HUDEP-2 (cell line): ENCODE measurements around the gene GTF3C1.
"Not testable (repeated sequence)": the region's sequence is repeated elsewhere in the genome, so short reads cannot be mapped to it uniquely, and the experiment has no call there.

Source experiments
- DNase-seq, 76 experiments: peaks; one replicate each; lab custom pipeline; 2025; ENCODE audit not compliant: unreplicated experiment in 76 of 76; lab: John Stamatoyannopoulos, UW

The GTF3C1 gene

DNA sequence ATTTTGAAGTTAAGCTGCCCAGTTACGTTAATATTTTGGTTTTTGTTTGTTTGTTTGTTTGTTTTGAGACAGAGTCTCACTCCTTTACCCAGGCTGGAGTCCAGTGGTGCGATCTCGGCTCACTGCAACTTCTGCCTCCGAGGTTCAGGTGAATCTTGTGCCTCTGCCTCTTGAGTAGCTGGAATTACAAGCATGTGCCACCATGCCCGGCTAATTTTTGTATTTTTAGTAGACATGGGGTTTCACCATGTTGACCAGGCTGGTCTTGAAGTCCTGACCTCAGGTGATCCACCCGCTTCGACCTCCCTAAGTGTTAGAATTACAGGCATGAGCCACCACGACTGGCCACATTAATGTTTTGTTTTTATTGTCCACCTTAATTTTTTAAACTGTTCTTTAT, 21.3 kb upstream of the GTF3C1 start:
- not testable (repeated sequence) for DNase-seq

DNA sequence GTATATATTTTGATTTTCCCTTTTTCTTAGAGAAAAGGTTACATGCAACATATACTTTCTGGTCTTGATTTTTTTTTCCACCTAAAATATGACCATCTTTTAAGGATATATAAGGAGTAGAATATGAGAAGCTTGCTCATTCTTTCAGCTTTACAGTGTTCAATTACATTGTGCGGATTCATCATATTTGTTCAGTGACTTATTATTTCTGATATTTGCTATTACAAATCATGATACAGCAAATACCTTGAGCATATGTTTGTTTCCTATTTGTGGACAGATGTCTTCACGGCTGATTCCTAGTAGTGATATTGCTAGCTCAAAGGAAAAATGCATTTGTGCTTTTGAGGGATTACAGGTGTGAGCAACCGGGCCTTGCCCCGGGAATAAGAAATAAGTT, 18.4 kb upstream of the GTF3C1 start:
- DNase-seq = no peak

DNA sequence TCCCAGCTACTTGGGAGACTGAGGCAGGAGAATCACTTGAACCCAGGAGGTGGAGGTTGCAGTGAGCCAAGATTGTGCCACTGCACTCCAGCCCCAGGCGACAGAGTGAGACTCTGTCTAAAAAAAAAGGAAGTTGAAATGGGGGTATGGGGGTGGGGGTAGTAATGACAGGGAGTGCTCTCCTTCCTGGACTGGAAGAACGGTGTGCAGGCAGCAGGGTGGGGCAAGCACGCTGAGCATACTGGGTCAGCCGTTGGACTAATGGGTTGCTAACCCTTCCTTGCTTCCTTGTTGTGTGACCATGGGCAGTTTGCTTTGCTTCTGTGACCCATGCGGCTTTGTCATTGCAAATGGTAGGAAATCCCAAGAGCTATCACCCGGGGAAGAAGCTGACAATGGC, 16.7 kb upstream of the GTF3C1 start:
- peak in 1 of 76 experiments; percentile 2 for DNase-seq

GRCh38 chr16:27564224-27564623, 14.5 kb upstream of the GTF3C1 start:
- DNase-seq = no peak

DNA sequence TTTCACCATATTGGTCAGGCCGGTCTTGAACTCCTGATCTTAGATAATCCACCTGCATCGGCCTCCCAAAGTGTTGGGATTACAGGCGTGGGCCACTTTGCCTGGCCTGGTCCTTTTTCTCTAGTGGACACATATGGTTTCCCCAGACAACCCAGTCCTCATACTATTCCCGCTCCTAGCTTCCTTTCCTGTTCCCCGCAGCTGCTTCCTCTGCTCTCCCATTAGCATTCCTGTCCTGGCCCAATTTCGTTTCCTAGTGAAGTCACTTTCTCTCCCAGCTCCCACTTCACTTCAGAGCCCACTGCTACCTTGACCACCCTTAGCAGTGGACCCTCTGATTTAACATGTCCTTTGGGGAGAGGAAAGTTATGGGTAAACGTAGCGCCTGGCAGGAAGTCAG, 11.5 kb upstream of the GTF3C1 start:
- DNase-seq = no peak

- no peak for DNase-seq
Observed at GRCh38 chr16:27558932-27559331, 9.2 kb upstream of the GTF3C1 start.

DNA sequence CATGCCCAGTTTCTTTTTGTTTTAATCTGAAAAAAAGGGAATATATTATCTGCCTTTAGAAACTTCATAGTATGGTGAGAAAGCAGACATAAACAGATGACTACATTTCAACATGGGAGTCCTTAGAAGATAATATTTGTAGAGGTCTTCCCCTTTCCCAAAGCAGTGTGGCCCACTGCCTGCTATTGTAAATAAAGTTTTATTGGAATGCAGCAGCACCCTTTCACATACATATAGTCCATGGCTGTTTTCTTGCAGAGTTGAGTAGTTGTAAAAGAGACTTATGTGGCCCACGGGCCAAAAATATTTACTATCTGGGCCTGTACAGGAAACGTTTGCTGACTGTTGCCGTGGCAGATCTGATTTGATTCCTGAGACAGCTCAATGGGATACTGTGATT, 8.7 kb upstream of the GTF3C1 start:
- DNase-seq = no peak

DNA sequence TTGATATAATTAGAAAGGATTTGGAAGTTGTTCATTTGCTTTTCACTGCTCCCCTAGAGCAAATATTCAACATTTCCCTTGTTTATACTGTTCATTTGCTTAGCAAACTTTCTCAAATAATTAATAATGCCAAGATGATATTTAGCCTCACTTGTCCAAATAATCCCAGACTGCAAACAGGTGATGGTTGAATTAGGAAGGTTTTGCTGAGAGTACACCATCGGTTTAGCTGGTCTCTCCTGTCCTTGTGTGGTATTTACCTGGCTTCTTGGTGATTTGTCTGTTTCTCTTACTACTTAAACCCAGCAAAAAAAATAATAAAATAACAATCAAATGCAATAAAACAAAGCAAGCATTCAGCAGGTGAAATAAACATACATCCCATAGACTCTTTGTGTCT, 6.8 kb upstream of the GTF3C1 start:
- DNase-seq = no peak

- no peak for DNase-seq
Observed at GRCh38 chr16:27551036-27551435, 1.3 kb upstream of the GTF3C1 start.

DNA sequence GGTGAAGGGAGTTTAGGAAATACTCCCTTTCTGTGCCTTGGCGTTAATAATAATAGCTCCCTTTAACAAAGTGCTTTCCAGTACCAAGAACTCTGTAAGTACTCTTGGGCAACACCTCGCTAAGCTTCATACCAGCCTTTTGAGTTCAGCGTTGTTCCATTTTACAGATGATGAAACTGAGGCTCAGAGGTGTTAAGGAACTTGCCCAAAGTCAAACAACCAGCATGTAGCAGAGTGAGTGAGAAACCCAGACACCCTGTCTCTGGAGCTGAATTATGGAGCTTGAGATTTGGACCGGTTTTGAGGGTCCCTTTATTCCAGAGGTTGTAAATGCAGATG, 838 bp upstream of the GTF3C1 start:
- no peak for DNase-seq

- peak in 7 of 76 experiments; percentile 10 to 79 (median 25) for DNase-seq
Observed at GRCh38 chr16:27549464-27549745, 308 bp downstream of the GTF3C1 start.

DNA sequence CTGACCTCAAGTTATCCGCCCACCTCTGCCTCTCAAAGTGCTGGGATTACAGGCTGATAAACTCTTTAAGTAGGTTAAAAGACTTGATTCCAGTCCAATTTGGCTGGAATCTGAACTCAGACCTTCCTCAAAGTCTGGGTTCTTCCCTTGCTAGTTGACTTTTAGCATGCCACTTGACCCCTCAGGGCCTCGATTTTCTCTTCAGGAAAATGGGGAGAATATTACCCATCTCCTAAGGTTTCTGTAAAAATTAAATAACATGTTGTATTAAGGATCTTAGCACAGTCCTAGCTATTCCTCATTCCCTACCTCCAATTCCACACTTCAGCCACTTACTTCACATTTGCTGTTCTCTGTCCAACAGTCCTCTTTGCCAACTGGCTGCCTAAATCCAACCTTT, 1.9 kb downstream of the GTF3C1 start:
- no peak for DNase-seq

GRCh38 chr16:27547134-27547533, 2.6 kb downstream of the GTF3C1 start:
- DNase-seq = peak in 39 of 76 experiments; percentile 2 to 69 (median 20)

DNA sequence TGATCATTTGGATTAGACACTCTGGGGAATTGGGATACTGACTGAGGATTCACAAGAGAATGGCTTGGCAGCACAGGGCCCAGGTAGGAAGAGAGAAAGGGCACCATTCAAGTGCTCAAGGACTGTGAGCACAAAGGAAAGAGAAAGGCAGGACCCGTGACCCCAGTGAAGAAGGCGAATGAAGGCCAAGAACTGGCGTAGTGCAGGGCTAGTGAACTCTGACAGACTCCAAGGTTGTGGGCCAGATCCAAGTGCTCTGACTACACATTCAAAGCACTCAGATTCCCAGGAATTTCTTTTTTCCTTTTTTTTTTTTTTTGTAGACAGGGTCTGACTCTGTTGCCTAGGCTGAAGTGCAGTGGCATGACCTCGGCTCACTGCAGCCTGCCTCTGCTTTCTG, 5.0 kb downstream of the GTF3C1 start:
- no peak for DNase-seq

- no peak for DNase-seq
Observed at GRCh38 chr16:27543801-27544200, 5.9 kb downstream of the GTF3C1 start.

DNA sequence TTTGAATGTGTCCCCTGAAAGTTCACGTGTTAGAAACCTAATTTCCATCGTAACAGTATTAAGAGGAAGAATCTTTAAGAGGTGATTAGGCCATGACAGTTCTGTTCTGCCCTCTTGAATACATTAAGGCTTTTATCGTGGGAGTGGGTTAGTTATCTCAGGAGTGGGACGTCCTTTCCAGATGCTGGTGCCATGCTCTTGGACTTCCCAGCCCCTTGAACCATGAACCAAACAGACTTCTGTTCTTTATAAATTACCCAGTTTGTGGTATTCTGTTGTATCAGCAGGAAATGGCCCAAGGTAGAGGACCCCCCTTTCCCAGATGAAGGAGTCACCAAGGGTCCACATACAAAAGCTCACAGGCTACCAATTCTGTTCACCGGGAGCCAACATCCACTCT, 10.1 kb downstream of the GTF3C1 start:
- no peak for DNase-seq

- no peak for DNase-seq
Observed at GRCh38 chr16:27539120-27539519, 10.6 kb downstream of the GTF3C1 start.

DNA sequence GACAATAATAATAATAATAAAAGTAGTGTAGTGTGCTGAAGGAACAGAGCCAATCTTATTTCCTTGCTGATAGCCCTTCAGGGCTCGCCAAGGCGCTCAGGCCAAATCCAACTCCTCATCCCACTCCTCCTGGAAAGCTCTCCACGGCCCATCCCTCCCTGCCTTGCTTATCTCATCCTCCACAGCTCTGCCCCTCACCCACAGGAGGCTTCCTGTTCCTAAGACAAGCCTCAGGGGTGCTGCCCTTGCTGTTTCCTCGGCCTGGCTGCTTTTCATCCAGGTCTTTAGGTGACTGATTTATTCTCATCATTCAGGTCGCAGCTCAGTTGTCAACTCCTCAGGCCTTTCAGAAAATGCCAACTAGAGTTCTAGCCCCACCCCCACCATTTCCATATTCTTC, 11.2 kb downstream of the GTF3C1 start:
- no peak for DNase-seq

GRCh38 chr16:27534256-27534655, 15.5 kb downstream of the GTF3C1 start:
- DNase-seq = no peak

DNA sequence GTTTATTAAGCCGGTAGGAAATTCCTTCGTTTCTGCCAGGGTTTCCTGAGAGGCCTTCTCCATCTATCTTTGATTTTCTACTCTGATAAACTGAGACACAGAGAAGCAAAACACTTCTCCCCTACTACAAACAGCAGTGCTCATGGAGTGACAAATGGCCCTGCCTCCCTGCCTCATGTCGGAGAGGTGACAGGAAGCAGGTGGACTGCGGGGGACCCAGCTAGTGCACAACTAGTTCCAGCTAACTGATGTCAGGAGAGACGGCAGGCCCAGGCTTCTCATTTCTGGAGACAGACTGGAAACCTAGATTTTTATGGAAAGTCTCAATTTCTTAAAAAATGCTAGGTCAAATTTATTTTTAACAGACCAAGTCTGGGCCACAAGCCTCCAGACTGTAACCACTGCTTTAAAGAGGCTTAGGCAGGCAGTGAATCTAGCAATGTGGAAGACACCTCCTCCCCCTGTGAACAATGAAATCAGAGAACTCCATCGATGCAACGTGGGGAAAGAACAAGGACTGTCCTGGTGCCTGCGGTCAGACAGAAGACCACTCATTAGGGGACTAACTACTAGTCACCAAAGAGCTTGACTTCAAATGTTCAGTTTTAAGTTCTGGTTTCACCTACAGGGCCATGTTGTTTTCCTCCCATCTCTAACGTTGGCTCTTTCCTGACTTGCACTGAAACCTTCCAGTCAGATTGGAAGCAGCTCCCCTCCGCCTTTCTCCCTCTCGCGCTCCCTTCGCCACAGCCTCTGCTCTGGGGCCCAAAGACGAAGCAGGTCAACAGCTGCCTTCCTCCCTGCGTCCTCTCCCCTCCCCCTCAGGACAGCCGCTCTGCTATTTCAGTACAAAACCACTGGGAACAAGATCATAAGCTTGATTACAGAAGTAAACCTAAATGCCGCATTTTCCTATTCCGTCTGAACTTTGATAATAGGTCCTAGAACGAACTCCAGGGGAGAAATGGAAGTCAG, 17.6 kb downstream of the GTF3C1 start:
- DNase-seq = no peak

DNA sequence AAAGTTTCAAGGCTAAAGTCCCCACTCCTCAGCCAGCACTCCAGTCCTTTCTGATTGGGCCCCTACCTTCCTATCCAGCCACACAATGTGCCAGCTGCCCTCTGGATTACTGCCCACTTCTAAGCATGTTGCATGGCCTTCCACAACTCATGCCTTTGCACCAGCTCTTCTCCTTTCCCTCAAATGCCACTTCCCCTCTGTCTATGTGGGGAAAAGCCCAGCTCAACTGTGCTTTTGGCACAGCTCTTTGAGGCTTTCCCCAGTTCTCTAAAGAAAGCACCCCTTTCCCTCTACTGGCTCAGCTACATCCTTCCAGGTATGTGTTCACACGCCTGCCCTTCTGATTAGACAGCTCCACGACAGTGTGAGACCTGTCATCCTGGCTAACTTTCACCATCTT, 18.5 kb downstream of the GTF3C1 start:
- no peak for DNase-seq

DNA sequence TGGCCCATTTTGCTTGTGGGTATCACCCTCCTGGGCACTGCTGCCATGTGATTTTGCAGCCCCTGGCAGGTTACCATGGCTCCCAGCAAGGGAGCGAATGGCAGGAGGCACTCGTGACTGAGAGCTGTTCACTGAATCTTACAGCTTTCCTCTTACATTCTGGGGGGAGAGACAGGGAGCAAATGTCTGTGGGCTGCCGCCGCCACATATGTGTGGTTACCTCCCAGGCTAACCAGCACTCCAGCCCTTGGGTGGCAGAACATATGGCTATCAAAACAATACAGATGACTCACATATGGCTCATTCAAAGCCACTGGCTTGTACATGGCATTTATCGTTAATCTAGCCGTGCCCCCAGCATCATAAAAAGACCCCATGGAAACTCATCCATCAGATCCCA, 19.8 kb downstream of the GTF3C1 start:
- DNase-seq = no peak

DNA sequence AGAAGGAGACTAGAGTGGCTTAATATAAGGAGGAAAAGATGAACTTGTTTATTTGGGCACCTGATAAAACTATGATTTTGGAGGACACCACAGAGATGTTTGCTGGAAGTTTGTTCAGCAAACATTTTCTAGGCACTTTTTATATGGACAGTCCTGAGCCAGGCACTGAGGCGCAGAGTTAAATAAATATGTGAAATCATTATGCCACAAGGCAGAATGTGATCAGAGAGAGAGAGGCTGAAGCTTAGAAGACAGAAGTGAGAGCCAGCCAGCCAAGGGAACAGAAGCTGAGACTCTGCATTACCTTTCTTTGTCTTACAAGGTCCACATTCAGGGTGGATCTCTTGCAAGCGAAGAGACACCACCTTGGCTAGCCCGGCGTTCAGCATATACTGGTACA, 21.4 kb downstream of the GTF3C1 start:
- no peak for DNase-seq
